GM04503 (cell line): ENCODE results near the gene TNIK.

Experiments used
- DNase-seq: peaks from one replicate; pipeline ENCODE4 v3.0.0-alpha.2; 2012; ENCODE audit warnings: low read depth

The TNIK gene

DNA sequence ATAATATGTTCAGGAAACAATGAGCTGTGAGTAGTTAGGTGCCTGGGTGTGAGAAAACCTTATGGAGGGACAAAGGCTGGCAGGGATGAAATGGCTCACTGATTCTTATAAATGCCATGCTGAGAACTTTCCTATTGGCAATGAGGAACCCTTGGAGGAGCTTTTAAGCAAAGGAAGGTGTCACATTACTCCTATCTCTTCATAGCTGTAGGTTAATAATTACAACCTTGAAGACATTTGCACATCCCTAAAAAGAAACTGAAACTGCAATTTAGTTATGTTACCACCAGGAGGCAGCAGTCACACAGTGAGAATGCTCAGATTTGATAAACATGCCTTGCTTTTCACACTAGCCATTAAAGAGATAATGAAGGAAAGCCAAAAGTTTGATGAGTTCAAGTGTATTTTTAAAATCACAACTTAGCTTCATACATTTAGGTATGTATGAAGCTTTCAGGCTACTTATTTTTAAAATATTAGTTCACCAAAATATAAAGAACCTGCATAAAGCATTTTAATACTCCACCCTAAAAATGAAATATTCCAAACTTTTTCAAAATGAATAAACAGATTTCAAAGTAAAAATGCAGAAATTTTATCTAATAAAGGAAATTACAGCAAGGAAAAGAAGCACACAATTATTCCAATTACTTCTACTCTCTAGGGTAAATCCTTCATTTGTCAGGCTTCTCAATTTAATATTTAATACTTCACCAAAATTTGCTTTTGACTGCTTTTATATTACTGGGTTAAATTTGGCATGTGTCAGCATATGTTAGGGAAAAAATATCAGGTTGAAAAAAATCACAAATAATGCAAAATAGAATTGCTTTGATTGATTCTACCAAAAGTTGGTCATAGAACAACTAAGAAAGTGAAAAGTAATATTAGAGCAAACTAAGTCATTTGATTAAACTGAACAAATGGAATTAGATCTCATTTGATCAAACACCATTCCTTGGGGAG, 296.8 kb downstream of the TNIK start:
- no peak for DNase-seq

DNA sequence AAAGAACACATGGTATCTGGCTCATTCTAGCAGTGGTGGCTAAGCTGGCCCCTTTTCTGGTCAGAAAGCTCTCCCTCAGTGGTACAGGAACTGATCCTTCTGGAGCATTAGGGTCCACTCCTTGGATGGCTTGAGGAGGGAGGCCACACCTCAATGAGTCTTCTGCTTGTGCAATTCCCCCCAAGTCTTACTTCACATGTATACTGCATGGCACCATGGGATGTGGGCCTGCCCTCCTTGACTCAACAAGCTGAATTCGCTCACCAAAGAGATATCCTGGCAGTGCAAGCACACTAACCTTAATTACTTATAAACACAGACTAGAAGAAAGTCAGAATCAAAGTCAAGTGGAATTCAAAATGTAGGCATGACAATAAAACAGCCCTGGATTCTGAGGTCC, 299.9 kb downstream of the TNIK start:
- no peak for DNase-seq

DNA sequence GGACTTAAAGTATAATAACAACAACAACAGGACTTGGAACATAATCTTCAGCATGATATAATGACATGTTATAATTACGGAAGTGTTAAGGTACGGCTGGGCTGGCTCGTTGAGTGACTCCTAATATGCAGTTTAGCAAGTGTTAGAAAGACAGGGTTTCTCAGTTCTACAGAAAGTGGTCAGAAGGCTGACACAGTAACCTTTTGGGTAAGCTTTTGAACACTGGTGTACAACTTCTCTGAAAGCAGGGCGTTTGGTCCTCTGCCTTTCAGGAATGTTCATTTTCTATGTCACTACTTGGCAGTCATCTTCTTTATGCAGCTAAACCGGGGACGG, 300.4 kb downstream of the TNIK start:
- DNase-seq, result no peak

DNA sequence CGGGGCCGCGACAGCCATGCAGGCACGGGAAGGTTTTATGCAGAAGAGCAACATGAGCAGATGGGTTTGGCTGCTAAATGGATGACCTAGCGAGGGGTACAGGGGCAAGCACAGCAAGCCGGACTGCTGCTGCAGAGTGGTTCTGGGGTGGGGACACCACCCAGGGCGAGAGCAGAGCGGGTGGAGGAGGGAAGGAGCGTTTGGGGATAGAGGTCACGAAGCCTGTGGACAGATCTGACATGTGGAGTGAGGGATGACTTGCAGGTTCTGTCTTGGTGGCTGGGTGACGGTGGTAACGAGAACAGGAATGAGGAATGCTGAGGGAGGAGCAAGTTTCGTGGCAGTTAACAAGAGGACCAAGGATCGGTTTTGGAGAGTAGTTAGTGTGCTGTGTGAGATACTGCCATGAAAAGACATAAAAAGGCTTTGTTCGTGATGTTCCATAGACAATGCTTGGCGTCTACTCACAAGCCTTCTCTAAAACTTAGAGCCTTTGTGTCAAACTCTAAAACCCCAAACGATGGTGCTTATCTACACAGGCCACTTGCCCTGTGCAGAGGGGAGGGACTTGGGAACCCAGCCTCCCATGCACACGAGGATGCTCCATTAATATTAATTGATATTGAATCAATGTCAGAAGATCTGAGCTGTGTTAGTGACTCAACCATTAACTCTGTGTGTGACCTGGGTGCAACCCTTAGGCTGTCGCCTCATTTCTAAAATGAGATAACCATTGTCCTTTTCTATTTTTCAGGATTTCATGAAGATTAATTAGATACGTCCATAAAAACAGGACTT, 301.0 kb downstream of the TNIK start:
- DNase-seq, result no peak

DNA sequence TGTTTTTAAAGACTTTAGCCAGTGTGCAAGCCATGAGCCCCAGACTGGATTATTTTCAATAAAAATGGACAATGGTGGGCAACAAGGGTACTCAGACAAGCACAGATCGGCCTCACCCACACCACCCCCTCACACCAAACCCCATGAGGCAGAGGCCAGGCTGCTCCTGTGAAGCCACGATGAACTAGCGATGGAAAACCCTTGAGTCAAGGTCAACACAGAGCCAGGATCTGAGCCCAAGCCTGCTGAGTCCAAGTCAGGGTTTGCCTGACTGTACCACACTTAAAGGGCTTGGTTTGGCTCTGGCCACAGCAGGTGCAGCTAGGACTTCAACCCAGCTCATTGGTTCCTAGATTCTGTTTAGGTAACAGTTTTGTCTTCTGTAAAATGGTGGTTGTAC, 302.2 kb downstream of the TNIK start:
- DNase-seq, result no peak

DNA sequence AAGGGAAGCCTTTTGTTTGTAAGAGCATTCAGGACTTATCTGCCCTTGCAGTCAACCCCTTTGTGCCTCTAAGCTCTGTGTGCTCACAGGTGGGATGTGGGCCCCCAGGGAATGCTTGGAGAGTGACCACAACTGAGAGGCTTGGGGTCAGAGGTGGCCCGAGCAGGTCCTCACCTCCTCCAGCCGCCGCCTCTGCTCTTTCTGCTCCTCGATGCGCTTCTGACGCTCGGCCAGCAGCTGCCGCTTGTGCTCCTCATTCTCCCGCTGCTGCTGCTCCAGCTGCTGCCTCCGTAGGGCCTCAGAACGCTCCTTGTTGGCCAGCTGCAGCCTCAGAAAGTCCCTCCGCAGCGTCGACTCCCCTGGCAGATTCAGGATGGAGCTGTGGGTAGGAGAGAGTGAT, 302.9 kb downstream of the TNIK start:
- DNase-seq, result no peak

DNA sequence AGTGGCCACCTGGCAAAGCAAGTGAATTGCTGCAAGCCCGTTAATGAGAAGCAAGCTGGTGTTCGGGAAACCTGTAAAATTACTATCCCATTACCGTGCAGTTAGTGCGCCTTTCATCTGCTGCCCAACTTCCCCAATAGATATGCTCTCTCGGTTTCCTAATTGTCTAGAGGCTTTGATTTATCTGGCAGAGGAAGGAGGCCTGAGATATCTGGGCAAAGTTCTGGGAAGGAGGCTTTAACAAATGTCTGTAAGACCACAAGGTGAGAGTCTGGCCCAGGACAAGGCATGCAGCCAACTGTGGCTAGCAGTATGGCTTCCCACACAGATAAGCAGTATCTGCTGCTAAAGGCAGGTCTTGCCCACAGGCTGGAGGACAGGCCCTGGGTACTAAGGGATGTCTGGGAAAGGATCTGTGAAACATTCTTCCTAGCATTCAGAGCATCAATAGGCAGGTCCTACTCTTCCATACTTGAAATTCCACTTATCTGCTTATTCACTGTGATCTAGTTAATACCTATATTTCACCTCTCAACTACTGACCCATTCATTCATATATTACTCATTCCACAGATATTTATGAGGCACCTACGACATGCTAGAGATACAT, 303.7 kb downstream of the TNIK start:
- no peak for DNase-seq

DNA sequence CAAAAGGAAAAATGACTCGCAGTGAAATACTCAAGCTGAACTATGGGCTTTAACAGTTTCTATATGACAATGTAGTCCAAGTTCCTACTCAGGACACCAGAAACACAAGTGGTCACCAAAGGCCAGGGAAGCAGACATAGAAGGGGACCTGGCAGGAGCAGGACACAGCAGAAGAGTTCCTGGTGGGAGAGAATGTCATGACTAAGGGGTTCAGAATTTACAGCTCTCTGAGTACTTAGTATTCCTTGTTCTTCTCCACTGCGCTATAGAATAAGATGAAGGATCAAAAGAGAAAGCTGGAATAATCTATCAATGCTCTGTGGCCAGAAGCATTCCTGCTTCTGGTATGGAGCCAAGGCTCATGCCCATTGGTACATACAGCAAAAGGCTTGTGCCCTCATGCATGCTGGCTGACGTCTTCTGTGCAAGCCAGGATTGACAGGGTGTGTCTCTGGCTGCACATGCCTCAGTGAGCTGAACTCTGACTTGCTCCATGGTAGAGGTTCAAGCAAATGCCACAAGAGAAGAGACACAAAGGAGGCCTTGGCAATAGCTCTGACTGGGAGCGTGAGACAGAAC, 305.0 kb downstream of the TNIK start:
- DNase-seq, result no peak

DNA sequence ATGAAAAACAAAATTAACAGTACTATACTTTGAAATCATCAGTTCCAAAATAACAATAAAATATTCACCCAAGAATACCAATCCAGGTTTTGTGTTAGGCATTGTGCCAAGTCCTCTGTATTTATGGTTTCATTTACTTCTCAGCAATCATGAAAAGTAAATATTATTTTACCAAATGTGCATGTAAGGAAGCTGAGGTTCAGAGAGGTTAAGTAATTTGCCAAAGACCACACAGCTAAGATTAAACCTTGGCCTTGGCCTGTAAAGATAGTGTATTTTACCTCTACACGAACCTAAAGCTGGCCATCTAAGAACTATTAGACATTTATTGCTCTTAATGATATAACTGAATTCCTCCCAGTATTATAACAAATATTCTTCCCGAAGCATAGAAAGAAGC, 309.3 kb downstream of the TNIK start:
- DNase-seq, result no peak

DNA sequence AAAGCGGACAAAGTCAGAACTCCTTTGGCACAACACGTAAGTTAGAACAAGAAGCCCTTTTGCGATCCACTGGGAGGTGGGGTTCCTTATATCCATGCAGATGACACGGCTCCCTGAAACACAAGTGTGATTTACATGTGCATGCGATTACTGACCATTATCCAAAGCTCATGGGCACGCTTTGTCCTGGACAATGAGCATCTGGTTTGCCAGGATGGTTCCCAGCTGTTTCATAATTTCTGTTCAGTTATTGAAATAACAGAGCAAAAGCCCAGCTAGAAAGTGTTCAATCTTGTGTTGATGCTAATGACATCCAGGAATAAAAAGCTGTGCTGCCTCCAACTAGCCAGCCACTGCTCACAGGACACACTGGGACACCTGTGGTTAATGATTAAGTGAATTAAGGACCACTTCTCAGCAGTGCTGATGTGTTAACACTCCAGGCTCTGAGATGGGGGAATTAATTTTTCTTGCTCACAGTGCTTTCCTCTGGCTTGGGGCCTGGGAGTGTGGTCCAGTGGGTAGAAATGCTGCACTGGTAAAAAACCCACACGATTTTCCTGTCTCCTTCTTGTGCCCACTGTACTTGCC, 310.6 kb downstream of the TNIK start:
- no peak for DNase-seq

DNA sequence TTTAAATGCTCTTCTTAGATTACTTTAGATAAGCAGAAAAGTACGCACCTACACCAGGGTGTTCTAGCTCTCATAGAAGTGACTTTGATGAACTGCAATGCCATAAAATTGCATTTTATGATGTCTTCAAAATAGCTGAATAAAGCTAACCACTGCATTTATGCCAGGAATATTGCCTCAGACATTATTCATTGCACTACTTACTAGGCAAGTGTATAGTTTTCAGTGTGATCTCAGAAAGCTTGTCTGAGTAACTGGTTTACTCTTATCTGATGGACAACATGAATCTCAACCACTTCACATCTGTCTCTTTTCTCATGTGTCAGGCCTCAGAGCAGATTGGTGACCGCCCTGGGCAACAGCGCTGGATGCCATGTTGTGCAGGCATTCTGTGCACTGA, 314.4 kb downstream of the TNIK start:
- DNase-seq, result no peak

DNA sequence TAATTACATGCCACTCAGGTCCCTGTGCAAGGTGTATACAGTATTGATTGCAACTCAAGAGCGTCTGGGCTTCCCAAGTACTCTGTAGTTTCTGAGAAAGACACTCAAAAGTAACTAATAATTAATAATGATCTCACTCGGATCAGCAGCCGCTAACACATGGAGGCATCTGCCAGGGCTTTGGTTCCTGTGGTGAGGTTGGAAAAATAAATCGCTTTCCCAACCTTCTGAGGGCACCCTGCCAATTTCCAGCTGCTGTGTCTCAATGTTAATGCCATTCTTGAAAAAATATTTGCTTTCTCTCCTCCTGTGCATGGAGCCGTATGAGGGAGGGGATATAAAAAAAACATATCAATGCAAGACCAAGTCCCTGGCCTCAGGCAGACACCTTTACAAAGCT, 317.2 kb downstream of the TNIK start:
- no peak for DNase-seq

DNA sequence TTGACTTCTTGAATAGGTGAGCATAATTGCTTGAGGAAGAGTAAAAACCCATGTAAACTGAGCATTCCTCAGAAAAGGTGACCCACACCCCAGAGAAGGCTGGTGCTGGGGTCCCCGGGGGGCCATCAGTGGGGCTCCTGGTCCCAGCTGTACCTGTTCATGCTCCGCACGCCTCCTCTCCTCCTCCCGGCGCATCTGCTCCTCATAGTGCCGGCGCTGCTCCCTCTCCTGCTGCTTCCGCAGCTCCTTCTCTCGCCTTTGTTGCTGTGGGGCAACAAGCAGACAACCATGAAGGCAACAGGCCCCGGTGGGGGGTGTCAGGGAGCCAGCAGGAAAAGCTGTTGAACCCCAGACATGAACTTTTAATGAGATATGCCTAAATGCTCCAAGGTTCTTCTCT, 320.0 kb downstream of the TNIK start:
- DNase-seq, result no peak

DNA sequence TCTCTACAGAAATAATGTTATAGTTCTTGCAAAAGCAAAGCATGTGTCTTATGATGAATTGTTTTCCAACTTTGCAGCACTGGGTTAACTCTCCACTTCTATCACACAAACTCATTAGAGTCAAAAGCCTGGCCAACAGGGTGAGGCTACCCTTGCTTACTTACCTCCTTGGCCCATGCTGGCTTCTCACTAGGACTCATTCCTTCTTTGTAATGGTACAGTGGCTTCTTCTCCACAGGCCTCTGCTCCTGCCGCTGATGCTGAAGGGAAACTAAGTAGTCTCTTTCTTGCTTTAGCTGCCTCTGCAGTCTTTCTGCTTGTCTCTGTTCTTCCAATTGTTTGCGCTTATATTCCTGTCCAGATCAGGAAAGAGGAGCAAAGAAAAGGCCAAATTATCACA, 322.2 kb downstream of the TNIK start:
- DNase-seq, result no peak

DNA sequence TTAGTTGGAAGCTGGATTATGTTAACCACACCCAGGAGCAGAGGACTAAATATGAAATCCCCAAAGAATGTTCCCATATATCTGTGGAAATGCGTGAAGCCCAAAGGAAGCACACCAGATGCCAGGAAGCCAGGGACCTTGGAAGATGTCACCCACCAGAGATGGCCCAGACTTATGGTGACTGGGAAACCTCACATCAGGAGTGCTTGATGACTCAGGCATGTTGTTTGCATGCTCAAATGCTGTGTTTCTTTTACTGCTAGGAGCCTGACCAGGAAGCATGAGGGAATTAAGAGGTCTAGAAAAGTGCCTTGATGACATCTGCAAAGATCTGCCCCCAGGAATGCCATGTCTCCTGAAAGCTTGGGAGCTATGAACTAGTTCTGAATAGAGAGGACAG, 324.7 kb downstream of the TNIK start:
- no peak for DNase-seq

DNA sequence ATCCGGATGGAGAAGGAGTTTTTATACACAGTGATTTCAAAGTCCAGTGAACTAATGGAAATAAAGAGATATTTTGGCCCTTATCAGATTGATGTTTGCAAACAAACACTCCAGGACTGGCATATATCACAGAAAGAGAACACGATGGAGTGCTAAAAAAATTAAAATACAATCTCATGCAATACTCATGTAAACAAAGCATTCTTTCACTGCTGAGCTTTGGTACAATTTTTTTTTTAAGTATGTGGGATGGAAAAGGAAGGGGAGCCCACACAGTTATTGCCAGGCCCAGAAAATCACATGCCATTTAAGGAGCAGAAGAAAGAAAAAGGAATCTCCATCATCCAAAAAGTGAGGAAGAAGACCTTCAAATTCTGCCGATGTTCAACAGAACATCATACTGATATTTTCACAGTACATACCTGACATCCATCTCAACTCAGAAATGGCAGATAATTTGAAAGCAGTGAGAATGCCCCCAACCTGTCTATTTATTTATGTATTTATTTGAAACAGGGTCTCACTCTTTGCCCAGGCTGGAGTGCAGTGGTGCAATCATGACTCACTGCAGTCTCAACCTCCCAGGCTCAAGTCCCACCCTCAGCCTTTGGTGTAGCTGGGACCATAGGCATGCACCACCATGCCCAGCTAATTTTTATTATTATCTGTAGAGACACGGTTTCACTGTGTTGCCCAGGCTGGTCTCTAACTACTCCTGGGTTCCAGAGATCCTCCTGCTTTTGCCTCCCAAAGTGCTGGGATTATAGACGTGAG, 326.2 kb downstream of the TNIK start:
- no peak for DNase-seq

DNA sequence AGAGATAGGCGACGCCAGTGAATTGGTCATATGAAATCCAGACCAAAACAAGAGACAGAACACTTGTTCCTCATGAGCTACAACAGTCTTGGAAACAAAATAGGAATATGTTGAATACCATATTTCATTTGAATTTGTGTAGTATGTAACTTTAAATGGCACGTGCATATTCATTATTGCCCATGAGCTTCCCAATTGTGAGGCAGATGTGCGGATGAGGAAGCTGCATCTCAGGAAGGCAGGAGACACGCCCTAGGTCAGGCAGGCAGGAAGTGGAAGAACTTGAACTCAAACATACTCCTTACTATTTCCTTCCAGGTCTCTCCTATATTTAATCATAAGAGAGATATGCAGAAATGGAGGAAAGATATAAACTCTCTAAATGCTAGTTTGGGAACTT, 326.9 kb downstream of the TNIK start:
- DNase-seq, result no peak

DNA sequence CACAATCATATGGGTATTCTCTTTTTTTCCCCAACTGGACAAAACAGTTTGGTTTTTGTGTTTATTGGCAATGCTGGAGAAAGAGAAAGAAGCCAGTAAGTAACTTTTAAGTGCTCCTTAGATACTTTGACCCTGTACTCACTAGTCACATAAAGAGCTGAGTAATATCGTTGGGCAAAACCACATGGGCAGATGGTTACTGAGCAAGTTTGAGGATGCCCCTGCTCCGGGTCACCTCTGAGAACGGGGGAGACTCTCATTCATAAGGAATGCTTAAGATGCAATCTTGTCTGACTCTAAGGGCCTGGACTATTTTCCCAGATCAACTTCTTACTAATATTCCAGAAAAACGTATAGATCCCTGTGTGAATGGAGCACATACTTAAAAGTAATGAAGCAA, 327.3 kb downstream of the TNIK start:
- DNase-seq, result peak; percentile 53

DNA sequence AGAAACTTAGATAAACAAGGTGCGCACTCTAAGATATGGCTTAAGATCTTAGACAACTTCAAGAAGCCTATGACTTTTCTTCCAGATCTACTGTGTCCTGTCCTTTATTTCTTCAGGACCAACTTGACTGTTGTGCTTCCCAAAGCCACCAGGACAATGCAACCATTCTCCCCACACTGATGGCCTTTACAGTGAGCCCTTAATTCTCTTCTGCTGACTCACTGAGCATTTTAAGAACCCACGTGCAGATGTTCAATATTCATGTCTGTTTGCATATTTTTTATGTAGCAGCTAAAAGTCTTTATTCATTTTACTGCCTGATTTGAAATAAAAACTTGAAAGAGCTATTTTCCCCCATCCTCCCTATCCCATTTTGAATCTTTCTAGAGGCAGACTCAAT, 330.4 kb downstream of the TNIK start:
- DNase-seq, result no peak

DNA sequence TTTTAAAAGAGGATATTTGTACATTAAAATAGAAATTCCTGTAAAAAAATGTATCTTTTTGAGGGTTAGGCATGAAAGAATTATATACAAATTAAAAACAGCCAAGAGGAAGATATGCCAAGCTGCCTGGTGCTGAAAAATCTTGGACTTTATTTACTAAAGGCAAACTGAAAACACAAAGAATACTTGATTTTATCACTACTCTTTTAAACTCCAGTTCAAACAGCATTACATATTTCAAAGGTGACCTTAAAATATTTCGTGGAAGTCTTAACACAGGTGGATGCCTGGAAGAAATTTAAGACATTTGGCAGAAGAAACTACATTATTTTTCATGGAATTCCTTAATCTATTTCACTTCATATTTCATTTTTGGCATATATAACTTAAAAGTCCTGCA, 332.6 kb downstream of the TNIK start:
- no peak for DNase-seq

DNA sequence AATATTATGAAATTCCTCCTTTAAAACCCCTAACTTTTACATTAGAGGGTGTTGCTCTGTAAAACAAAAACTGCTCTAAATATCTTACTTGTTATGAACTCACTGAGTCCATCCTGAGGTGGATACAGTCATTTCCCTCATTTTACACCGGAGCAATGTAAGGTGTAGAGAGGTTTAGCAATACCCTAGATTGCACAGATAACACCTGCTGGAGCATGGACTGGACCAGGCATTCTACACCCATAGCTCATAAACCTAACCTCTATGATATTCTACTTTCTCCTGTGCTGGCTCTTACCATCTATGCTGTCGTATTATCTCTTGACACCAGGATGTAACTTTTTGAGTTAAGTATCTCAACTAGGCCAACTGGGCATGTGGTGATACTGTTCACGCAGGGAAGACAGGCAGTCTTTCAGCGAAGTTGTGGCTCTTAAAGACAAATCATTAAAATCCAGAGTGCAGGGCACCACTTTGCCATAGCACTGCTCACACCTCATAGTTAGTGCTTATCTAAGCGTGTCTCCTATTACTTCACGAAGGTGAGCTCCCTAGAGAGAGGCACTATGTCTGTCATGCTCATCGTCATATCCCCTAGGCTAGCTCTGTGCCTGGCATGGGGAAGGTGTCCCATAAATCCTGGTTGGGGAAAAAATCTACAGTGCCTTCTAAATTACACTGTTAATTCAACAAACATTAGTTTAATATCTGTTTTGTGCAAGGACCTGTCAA, 333.6 kb downstream of the TNIK start:
- no peak for DNase-seq
